ENCODE results near the gene ZAP70. TPM values are rescaled to one million over a fixed set of nuclear protein-coding genes. Genes with fewer than 3 reads are reported as not detected.

The ZAP70 gene
- total and polyA plus RNA-seq, 2 donors (not counting 1 experiment from before 2014, with no cell fraction given), result not detected

- Histone ChIP-seq H3K36me3 (ENCODE audit: control insufficient read depth, insufficient read depth, low read length) (no peaks in the 10 kb centered on the region), H3K9ac (ENCODE audit: insufficient read depth, low read length) (no peak overlapping the region), H3K4me2 (ENCODE audit: extremely low read depth, insufficient read depth, low read length) (no peak overlapping the region), H3K4me3 (replicated peaks in 1 of 4; ENCODE audit: control extremely low read depth in 1 of 4, insufficient read depth in 1 of 4, low read depth in 3 of 4, low read length in 4 of 4) (no peak overlapping the region), H2AFZ (ENCODE audit: low read length) (no peak overlapping the region), H3K27me3 (ENCODE audit: control insufficient read depth, insufficient read depth, low read length) (no peaks in the 10 kb centered on the region), H4K20me1 (ENCODE audit: control insufficient read depth, extremely low read depth, insufficient read depth, low read length) (no peaks in the 10 kb centered on the region), H3K27ac (ENCODE audit: insufficient read depth, low read length) (no peak overlapping the region), H3K9me3 (ENCODE audit: control insufficient read depth, insufficient read depth, low read depth, low read length) (no peaks in the 10 kb centered on the region), H3K79me2 (ENCODE audit: control insufficient read depth, insufficient read depth, low read length) (no peaks in the 10 kb centered on the region), H3K4me1 (ENCODE audit: control insufficient read depth, extremely low read depth, insufficient read depth, low read length) (no peaks in the 10 kb centered on the region)
- no peak for TF ChIP-seq CTCF (conservative IDR thresholded peaks at IDR 0.05 in 1 of 2, IDR thresholded peaks at IDR 0.05 in 1 of 2; ENCODE audit: low read depth in 1 of 2, low read length in 2 of 2)
- DNase-seq (ENCODE audit: low read depth in 2 of 2), result peak; percentile 7 to 15
Observed at GRCh38 chr2:97742381-97742847, 29.0 kb downstream of the ZAP70 start.

GRCh38 chr2:97743913-97744312 is 30.5 kb downstream of the ZAP70 start:
- Histone ChIP-seq H2AFZ (ENCODE audit: low read length) (no peak overlapping the region), H3K27ac (ENCODE audit: insufficient read depth, low read length) (no peak overlapping the region), H3K4me3 (replicated peaks in 1 of 4; ENCODE audit: control extremely low read depth in 1 of 4, insufficient read depth in 1 of 4, low read depth in 3 of 4, low read length in 4 of 4) (no peak overlapping the region), H3K4me1 (ENCODE audit: control insufficient read depth, extremely low read depth, insufficient read depth, low read length) (no peaks in the 10 kb centered on the region), H3K9me3 (ENCODE audit: control insufficient read depth, insufficient read depth, low read depth, low read length) (no peaks in the 10 kb centered on the region), H3K9ac (ENCODE audit: insufficient read depth, low read length) (no peak overlapping the region), H3K79me2 (ENCODE audit: control insufficient read depth, insufficient read depth, low read length) (no peaks in the 10 kb centered on the region), H3K4me2 (ENCODE audit: extremely low read depth, insufficient read depth, low read length) (no peak overlapping the region), H4K20me1 (ENCODE audit: control insufficient read depth, extremely low read depth, insufficient read depth, low read length) (no peaks in the 10 kb centered on the region), H3K27me3 (ENCODE audit: control insufficient read depth, insufficient read depth, low read length) (no peaks in the 10 kb centered on the region), H3K36me3 (ENCODE audit: control insufficient read depth, insufficient read depth, low read length) (no peaks in the 10 kb centered on the region)
- no peak for DNase-seq (ENCODE audit: low read depth in 2 of 2)
- TF ChIP-seq CTCF (conservative IDR thresholded peaks at IDR 0.05 in 1 of 2, IDR thresholded peaks at IDR 0.05 in 1 of 2; ENCODE audit: low read depth in 1 of 2, low read length in 2 of 2) (no peak), EZH2 (IDR thresholded peaks at IDR 0.05; ENCODE audit: low read length, missing control alignments) (no peak)

DNA sequence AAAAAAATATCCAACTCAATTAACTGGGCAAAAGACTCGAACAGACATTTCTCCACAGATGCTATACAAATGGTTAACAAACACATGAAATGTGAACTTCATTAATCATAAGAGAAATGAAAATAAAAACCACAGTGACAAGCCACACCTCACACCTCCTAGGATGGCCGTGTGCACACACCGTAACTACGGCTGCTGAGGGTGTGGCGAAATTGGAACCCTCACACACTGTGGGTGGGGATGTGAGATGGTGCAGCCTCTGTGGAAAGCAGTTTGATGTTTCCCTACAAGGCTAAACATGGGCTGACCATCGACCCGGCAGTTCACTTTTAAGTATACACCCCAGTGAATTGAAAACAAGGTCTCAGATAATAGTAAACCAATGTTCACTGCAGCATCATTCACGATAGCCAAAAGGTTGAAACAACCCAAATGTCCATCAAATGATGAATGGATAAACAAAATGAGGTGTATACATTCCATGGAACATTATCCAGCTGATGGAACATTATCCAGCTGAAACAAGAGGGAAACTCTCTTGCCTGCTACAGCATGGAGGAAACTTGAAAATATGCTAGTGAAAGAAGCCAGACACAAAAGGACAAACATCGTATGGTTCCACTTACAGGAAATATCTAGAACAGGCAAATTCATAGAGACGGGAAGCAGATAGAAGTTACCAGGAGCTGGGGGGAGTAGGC is 32.2 kb downstream of the ZAP70 start:
- H2AFZ ChIP-seq (ENCODE audit: low read length), result no peak overlapping the region
- TF ChIP-seq CTCF (conservative IDR thresholded peaks at IDR 0.05 in 1 of 2, IDR thresholded peaks at IDR 0.05 in 1 of 2; ENCODE audit: low read depth in 1 of 2, low read length in 2 of 2) (no peak), EZH2 (IDR thresholded peaks at IDR 0.05; ENCODE audit: low read length, missing control alignments) (no peak)
- DNase-seq (ENCODE audit: low read depth in 2 of 2), result no peak

More for the DNA sequence above, 32.2 kb downstream of the ZAP70 start:
- Histone ChIP-seq H3K4me2 (ENCODE audit: extremely low read depth, insufficient read depth, low read length) (no peak overlapping the region), H3K9me3 (ENCODE audit: control insufficient read depth, insufficient read depth, low read depth, low read length) (no peaks in the 10 kb centered on the region), H3K9ac (ENCODE audit: insufficient read depth, low read length) (no peak overlapping the region), H3K79me2 (ENCODE audit: control insufficient read depth, insufficient read depth, low read length) (no peaks in the 10 kb centered on the region), H3K27me3 (ENCODE audit: control insufficient read depth, insufficient read depth, low read length) (no peaks in the 10 kb centered on the region), H3K4me3 (replicated peaks in 1 of 4; ENCODE audit: control extremely low read depth in 1 of 4, insufficient read depth in 1 of 4, low read depth in 3 of 4, low read length in 4 of 4) (no peak overlapping the region), H4K20me1 (ENCODE audit: control insufficient read depth, extremely low read depth, insufficient read depth, low read length) (no peaks in the 10 kb centered on the region), H3K36me3 (ENCODE audit: control insufficient read depth, insufficient read depth, low read length) (no peaks in the 10 kb centered on the region), H3K27ac (ENCODE audit: insufficient read depth, low read length) (no peak overlapping the region), H3K4me1 (ENCODE audit: control insufficient read depth, extremely low read depth, insufficient read depth, low read length) (no peaks in the 10 kb centered on the region)

All from fibroblast of lung (primary cell).